NT2/D1 (cell line): Measurements from ENCODE around the gene EPHA8.

Experiments used
- DNase-seq: peaks from one replicate; pipeline ENCODE4 v3.0.0-alpha.2; 2011; ENCODE audit warnings: low read depth, low spot score
- H3K27me3 ChIP-seq: 2 replicates; pipeline ENCODE4 v1.6.0; 2011; ENCODE audit warnings: mild to moderate bottlenecking; ENCODE audit not compliant: insufficient read length, insufficient read depth
- H3K36me3 ChIP-seq: 2 replicates; pipeline ENCODE4 v1.6.1; 2011; ENCODE audit warnings: mild to moderate bottlenecking, low read length, mixed read lengths; ENCODE audit not compliant: insufficient read depth, insufficient read length
- H3K4me1 ChIP-seq: 2 replicates; pipeline ENCODE4 v1.5.1; 2011; ENCODE audit not compliant: insufficient read depth, insufficient read length
- H3K4me3 ChIP-seq: 2 replicates; pipeline ENCODE4 v1.5.1; 2011; ENCODE audit warnings: low read depth; ENCODE audit not compliant: insufficient read length
- H3K9ac ChIP-seq: 2 replicates; pipeline ENCODE4 v1.6.0; 2011; ENCODE audit warnings: low read depth; ENCODE audit not compliant: insufficient read length
- H3K9me3 ChIP-seq: 2 replicates; pipeline ENCODE4 v1.5.1; 2011; ENCODE audit warnings: mild to moderate bottlenecking, low read length; ENCODE audit not compliant: insufficient read depth
- SUZ12 ChIP-seq: IDR thresholded peaks from 2 replicates; pipeline ENCODE4 v1.6.1; 2011; ENCODE audit not compliant: insufficient read length, insufficient read depth; ENCODE audit errors: extremely low read depth
- YY1 ChIP-seq: IDR thresholded peaks from 2 replicates; pipeline ENCODE4 v1.6.1; 2011; ENCODE audit not compliant: insufficient read length, insufficient read depth
- ZNF274 ChIP-seq: IDR thresholded peaks from 2 replicates; pipeline ENCODE4 v1.6.1; 2011; ENCODE audit warnings: mild to moderate bottlenecking, low read depth, low read length

The EPHA8 gene

DNA sequence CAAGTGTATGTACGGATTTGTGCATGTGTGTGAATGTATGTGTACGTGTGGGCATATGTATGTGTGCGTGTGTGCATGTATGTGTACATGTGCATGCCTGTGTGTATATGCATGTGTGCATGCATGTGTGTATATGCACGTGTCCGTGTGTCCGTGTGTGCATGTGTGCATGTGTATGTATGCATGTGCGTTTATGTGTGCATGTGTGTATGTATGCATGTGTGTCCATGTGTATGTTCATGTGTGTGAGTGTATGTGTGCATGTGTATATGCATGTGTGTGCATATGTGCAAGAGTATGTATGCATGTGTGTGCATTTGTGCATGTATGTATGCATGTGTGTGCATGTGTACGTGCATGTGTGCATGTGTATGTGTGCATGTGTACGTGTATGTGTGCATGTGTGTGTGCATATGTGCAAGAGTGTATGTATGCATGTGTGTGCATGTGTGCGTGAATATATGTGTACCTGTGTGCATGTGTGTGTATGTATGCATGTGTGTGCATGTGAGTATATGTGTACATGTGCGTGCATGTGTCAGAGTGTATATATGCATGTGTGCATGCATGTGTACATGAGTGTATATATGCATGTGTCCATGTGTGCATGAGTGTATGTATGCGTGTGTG is 15.6 kb downstream of the EPHA8 start:
- H3K4me3 ChIP-seq: no peak overlapping the region
- TF ChIP-seq ZNF274: no peak
- TF ChIP-seq YY1: no peak
- no peak for TF ChIP-seq SUZ12
- H3K4me1 ChIP-seq: peaks cover 5% of the 10 kb centered on the region
- no peak overlapping the region for H3K9ac ChIP-seq
- peaks cover 16% of the 10 kb centered on the region for H3K9me3 ChIP-seq
- H3K36me3 ChIP-seq: no peaks in the 10 kb centered on the region
- DNase-seq: no peak
- no peaks in the 10 kb centered on the region for H3K27me3 ChIP-seq

DNA sequence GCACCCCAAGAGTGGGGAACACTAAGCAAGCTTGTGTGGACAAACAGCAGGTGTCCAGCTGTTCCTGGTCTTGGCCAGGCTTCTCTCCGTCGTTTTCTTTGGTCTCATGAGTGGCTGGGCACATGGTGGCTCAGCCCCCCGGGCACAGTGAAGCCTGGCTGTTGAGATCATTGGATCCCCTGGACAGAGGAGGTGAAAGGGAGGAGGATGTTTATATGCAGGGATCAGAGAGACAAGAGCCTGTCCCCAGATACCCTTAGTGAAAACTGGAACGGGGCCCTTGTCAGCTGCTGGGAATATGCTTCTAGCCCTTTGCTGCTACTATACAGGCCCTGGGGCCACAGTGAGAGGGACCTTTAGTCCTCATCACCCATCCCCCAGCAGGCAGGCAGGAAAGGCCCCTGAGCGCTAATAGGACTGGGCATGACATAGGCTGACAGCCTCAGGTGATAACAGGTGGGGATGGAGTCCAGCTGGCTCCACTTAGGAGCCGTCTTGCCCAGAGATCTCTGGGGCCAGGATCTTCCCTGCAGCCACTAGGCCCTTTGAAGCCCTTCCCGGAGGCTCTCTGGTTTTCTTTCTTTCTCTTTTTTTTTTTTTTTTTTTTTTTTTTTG is 16.4 kb downstream of the EPHA8 start:
- TF ChIP-seq YY1: no peak
- TF ChIP-seq ZNF274: no peak
- no peak for TF ChIP-seq SUZ12
- H3K4me1 ChIP-seq: peaks cover 5% of the 10 kb centered on the region
- H3K27me3 ChIP-seq: no peaks in the 10 kb centered on the region
- no peak overlapping the region for H3K4me3 ChIP-seq
- peaks cover 16% of the 10 kb centered on the region for H3K9me3 ChIP-seq
- no peak overlapping the region for H3K9ac ChIP-seq
- no peak for DNase-seq
- no peaks in the 10 kb centered on the region for H3K36me3 ChIP-seq

DNA sequence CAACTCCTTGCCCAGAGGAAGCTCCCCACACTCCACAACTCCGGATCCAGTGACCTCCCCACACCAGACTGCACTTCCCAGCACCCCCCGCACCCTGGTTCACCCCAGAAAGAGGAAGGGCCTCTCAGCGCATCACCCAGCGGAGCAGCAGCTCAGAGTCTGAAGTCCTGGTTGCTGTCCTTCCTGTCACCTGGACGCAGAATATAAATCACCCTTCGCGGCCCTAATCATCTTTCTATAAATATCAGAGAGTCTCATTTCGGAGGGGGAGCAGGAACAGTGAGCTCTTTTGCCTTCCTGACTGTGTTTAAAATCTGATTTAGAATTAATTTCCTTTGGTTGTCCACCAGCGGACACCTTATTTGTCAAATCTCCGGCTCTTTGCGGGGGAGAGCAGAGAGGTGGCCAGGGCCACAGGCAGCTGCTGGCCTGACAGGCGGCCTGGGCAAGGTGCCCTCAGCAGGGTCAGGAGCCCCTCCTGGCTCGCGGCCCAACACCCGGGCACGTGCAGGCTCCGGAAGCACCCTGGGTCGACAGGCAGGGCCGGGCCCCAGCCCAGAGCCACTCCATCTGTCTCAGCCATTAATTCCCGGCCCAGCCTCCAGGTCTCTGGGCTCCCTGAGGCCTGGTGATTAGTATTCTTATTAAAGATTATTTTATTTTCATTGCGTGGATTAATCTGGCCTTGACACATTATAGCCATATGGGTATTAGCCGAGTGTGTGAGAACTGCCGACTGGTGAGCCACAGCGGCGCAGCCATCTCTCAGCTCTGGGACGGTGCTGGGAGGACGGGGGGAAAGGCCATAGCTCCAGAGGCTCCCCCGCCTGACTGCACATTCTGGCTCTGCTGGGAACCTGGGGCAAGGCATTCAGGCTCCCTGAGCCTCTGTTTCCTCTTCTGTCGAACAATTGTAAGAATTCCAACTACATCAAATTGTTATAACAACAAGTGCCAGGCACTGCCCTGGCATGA is 19.7 kb downstream of the EPHA8 start:
- Histone ChIP-seq H3K4me3 (no peak overlapping the region), H3K36me3 (no peaks in the 10 kb centered on the region), H3K9ac (no peak overlapping the region), H3K4me1 (peaks cover 6% of the 10 kb centered on the region), H3K9me3 (peaks cover 13% of the 10 kb centered on the region), H3K27me3 (no peaks in the 10 kb centered on the region)
- no peak for DNase-seq
- TF ChIP-seq ZNF274 (no peak), SUZ12 (no peak), YY1 (no peak)

DNA sequence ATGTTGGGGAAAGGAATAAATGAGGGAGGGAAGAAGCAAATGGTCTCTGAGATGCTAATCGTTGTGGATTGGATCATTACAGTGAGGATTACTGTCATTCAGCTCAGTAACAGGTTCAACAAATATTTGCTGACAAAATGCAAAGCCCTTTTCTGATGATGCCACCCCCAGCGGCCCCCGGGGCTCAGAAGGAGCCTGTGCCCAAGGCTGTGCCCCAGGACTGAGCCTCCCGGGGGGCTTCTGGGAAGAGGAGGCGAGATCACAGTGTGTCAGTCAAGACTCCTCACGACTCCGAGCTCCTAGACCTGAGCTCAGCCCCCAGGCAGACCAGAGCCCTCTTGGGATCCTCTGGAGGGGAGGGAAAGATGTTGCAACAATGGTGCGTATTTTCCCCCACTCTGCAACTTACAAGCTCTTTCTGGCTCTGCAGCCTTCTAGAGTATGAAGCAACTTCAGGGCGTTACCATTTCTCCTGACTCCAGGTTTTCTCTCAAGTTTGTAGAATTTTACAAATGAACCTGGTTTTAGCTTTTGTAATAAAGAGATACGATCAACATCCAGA is 20.8 kb downstream of the EPHA8 start:
- no peaks in the 10 kb centered on the region for H3K27me3 ChIP-seq
- H3K9me3 ChIP-seq: peaks cover 2% of the 10 kb centered on the region; the same call in 1 of the 2 replicates
- no peaks in the 10 kb centered on the region for H3K36me3 ChIP-seq
- H3K9ac ChIP-seq: no peak overlapping the region
- no peak for TF ChIP-seq ZNF274
- no peak for TF ChIP-seq YY1
- no peak for TF ChIP-seq SUZ12
- peaks cover 6% of the 10 kb centered on the region for H3K4me1 ChIP-seq
- DNase-seq: no peak
- no peak overlapping the region for H3K4me3 ChIP-seq

DNA sequence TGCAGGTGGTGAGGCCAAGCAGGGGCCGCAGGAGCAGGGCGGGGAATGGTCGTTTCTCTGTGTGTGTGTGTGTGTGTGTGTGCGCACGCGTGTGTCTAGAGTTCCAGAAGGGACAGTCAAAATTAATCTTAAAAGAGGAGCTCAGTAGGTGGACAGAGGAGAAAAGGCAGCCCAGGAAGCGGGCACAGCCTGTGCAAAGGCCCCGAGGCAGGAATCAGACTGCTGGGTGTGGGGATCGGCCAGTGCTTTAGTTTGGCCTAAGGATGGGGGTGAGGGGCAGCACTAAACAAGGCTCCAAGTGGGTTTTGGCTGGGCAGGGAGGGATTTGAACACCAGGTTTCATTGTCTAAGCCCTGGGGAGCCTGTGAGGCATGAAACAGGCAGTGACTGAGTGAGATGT is 21.7 kb downstream of the EPHA8 start:
- no peak for DNase-seq
- Histone ChIP-seq H3K4me3 (no peak overlapping the region), H3K36me3 (no peaks in the 10 kb centered on the region), H3K4me1 (peaks cover 6% of the 10 kb centered on the region), H3K27me3 (no peaks in the 10 kb centered on the region), H3K9ac (no peak overlapping the region), H3K9me3 (no peaks in the 10 kb centered on the region)
- TF ChIP-seq ZNF274 (no peak), SUZ12 (no peak), YY1 (no peak)

DNA sequence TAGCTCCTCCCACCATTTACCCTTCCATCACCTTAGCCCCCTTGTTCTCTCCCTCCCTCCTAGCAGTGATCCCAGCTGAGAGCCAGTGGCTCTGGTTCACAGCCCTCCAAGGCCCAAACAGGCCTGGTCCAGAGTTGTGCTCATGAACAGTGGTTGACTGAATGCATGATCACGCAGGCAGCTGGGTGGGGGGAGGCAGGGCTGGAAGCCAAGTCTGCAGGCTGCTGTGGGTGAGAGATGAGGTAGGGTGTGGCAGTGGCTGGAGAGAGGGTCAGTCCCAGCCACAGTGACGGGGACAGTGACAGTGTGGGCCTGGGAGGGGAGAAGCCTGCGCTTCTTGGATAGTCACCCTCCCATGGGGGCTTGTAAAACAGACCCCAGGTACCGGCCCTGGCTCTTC is 22.2 kb downstream of the EPHA8 start:
- Histone ChIP-seq H3K9me3 (no peaks in the 10 kb centered on the region), H3K36me3 (no peaks in the 10 kb centered on the region), H3K4me1 (peaks cover 6% of the 10 kb centered on the region), H3K27me3 (no peaks in the 10 kb centered on the region), H3K4me3 (no peak overlapping the region), H3K9ac (no peak overlapping the region)
- DNase-seq: no peak
- no peak for TF ChIP-seq YY1
- TF ChIP-seq ZNF274: no peak
- no peak for TF ChIP-seq SUZ12
